BE2C (cell line): Measurements from ENCODE around the gene ZNF451.

Experiments
- DNase-seq: peaks from one replicate; pipeline ENCODE4 v3.0.0-alpha.2; 2020
- H3K27me3 ChIP-seq: fragments of 250-450 bp; sonication (Bioruptor Pico); 2 replicates; pipeline ENCODE4 v1.5.1; 2020; ENCODE audit warnings: mild to moderate bottlenecking
- H3K36me3 ChIP-seq: fragments of 250-450 bp; sonication (Bioruptor Pico); 2 replicates; pipeline ENCODE4 v1.5.1; 2020; ENCODE audit warnings: mild to moderate bottlenecking
- H3K4me1 ChIP-seq: fragments of 250-450 bp; sonication (Bioruptor Pico); 2 replicates; pipeline ENCODE4 v1.5.1; 2020
- H3K4me3 ChIP-seq: 2 replicates; pipeline ENCODE4 v1.5.1; 2011; ENCODE audit warnings: low read depth, low read length
- H3K9me3 ChIP-seq: fragments of 250-450 bp; sonication (Bioruptor Pico); 2 replicates; pipeline ENCODE4 v1.5.1; 2020
- TF ChIP-seq, protein P1 (sequence below): IDR thresholded peaks from 2 replicates; pipeline ENCODE4 v1.5.1; 2012; ENCODE audit warnings: mild to moderate bottlenecking, low read depth, low read length

Gene ZNF451

DNA sequence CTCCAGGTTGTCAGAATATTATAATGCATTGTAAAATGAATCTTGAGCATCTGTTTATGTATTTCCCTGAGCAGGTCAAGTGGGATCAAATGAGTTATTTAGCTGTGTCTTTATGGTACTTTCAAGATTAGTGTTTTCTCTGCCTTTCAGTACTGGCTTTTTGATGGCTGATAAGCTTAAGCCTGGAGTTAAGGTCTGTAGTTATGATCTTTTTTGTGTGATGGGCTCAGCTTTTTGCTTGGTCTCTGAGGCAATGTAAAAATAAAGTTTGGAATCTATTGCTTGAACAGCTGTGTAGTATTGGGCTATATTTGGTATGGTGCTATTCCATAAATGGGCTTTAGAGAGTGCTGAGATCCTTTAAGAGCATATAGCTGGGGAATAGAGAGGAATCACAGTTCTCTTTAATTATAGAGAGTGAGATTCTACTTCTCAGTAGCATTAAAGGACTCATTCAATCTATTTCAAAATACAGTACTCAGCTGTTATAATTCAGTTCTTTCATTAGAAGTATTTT, 40.7 kb downstream of the ZNF451 start:
- Histone ChIP-seq H3K4me3 (no peak overlapping the region), H3K27me3 (no peaks in the 10 kb centered on the region), H3K36me3 (peaks cover 11% of the 10 kb centered on the region), H3K9me3 (no peaks in the 10 kb centered on the region), H3K4me1 (peaks cover 9% of the 10 kb centered on the region)
- TF ChIP-seq, protein P1, sequence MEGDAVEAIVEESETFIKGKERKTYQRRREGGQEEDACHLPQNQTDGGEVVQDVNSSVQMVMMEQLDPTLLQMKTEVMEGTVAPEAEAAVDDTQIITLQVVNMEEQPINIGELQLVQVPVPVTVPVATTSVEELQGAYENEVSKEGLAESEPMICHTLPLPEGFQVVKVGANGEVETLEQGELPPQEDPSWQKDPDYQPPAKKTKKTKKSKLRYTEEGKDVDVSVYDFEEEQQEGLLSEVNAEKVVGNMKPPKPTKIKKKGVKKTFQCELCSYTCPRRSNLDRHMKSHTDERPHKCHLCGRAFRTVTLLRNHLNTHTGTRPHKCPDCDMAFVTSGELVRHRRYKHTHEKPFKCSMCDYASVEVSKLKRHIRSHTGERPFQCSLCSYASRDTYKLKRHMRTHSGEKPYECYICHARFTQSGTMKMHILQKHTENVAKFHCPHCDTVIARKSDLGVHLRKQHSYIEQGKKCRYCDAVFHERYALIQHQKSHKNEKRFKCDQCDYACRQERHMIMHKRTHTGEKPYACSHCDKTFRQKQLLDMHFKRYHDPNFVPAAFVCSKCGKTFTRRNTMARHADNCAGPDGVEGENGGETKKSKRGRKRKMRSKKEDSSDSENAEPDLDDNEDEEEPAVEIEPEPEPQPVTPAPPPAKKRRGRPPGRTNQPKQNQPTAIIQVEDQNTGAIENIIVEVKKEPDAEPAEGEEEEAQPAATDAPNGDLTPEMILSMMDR: no peak
- DNase-seq: no peak

DNA sequence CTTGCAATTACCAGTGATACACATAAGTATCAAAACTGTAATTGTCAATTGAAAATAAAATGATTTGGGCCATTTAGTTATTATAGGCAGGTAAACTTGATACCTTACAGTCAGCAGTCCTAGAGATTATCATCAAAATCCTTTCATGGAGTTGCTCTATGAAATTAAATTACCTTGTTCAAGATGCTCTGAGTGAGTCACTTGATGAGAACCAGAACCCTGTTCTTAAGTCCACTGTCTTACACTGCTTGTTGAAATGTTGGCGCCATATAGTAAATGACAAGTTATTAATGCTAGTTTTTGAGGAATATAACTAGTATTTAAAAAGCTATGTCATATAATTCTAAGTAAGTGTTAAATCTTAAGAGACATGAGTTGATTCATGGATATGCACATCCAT, 45.0 kb downstream of the ZNF451 start:
- TF ChIP-seq, protein P1: no peak
- Histone ChIP-seq H3K4me3 (no peak overlapping the region), H3K27me3 (no peaks in the 10 kb centered on the region; the same call in 1 of the 2 replicates), H3K36me3 (peaks cover 20% of the 10 kb centered on the region), H3K4me1 (peaks cover 9% of the 10 kb centered on the region), H3K9me3 (no peaks in the 10 kb centered on the region)
- no peak for DNase-seq

DNA sequence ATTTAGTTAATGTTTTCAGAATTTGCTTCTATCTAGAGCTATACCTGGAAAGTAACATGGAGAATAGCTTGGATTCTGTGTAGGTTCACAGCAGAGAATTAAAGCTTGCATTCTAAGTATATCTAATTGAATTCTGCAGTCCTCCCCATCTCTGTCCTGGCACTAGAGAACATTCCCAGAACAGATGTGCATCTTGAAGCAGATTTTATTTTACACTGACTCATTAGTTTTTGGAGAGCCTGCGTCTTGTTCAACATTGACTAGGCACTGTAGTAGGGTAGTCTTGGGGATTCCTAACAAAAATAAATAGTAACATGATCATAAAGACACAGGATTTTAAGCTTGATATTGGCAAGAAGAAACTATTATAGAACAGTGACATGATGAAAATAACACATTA, 45.9 kb downstream of the ZNF451 start:
- no peak for DNase-seq
- H3K4me1 ChIP-seq: peaks cover 9% of the 10 kb centered on the region
- H3K27me3 ChIP-seq: no peaks in the 10 kb centered on the region; the same call in 1 of the 2 replicates
- no peaks in the 10 kb centered on the region for H3K9me3 ChIP-seq
- peaks cover 20% of the 10 kb centered on the region for H3K36me3 ChIP-seq
- no peak overlapping the region for H3K4me3 ChIP-seq
- TF ChIP-seq, protein P1: no peak

DNA sequence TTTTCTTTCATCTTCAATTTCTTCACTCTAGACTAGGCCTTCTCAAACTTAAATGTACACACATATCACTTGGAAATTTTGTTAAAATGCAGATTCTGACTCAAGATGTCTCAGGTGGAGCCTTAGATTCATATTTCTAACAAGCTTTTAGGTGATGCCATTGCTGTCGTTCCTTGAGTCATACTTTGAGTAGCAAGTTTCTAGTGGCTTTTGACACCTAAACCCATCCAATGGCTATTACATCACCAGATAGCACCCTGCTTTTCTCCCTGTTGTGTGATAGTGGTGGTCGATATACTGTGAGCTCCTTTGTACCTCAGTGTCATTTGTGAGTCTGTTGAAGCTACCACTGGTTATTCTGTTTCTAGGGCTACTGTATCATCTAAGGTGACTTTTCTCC, 47.4 kb downstream of the ZNF451 start:
- DNase-seq: no peak
- no peak overlapping the region for H3K4me3 ChIP-seq
- H3K36me3 ChIP-seq: peaks cover 23% of the 10 kb centered on the region
- H3K4me1 ChIP-seq: peaks cover 9% of the 10 kb centered on the region
- TF ChIP-seq, protein P1: no peak
- H3K9me3 ChIP-seq: no peaks in the 10 kb centered on the region
- no peaks in the 10 kb centered on the region; the same call in 1 of the 2 replicates for H3K27me3 ChIP-seq

DNA sequence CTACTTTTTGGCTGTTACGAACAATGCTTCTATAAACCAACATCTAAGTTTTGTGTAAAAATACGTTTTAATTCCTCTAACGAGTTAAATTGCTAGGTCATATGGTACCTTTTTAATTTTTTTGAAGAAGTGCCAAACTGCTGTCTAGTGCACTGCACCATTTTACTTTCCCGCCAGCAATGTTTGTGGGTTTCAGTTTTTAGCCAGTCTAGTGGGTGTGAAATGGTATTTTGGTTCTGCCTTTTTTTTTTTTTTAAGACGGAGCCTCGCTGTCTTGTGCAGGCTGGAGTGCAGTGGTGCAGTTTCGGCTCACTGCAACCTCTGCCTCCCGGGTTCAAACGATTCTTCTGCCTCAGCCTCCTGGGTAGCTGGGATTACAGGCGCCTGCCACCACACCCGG, 48.0 kb downstream of the ZNF451 start:
- Histone ChIP-seq H3K4me1 (peaks cover 9% of the 10 kb centered on the region), H3K27me3 (no peaks in the 10 kb centered on the region; the same call in 1 of the 2 replicates), H3K36me3 (peaks cover 23% of the 10 kb centered on the region), H3K4me3 (no peak overlapping the region), H3K9me3 (no peaks in the 10 kb centered on the region)
- no peak for DNase-seq
- TF ChIP-seq, protein P1: no peak

DNA sequence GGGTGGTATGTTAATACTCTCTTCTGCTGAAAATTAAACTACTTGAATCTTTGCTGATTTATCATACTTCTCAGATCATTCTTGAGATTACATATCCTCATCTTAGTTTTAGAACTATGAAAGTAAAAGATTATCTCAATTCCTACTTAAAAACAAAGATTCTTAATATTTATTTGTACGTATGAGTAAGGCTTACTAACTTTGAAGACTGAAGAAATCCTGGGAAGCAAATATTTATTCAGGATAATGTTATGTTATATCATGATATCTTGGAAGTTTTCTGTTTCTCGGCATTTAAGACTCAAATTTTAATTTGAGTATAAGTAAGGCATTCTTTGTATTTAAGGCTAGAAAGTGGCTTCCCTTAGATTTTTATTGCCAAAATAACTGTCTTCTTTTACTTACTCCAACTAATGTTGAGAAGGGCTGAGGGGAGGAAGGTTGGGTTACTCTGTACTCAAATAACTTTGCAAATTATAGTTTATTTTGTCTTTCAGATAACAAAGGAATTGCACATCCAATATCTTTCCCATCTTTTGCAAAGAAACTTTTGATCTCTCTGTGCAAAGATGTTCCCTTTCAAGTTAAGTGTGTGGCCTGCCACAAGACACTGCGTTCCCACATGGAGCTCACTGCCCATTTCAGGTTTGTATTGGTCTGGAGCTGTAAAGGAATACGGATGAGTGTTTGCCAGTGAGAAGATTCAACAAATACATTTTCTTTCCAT, 51.6 kb downstream of the ZNF451 start:
- DNase-seq: no peak
- Histone ChIP-seq H3K36me3 (peaks cover 17% of the 10 kb centered on the region), H3K4me1 (no peaks in the 10 kb centered on the region), H3K9me3 (no peaks in the 10 kb centered on the region), H3K27me3 (no peaks in the 10 kb centered on the region; the same call in 1 of the 2 replicates), H3K4me3 (no peak overlapping the region)
- TF ChIP-seq, protein P1: no peak
